ENCODE results near the gene TNFRSF12A.

DNA sequence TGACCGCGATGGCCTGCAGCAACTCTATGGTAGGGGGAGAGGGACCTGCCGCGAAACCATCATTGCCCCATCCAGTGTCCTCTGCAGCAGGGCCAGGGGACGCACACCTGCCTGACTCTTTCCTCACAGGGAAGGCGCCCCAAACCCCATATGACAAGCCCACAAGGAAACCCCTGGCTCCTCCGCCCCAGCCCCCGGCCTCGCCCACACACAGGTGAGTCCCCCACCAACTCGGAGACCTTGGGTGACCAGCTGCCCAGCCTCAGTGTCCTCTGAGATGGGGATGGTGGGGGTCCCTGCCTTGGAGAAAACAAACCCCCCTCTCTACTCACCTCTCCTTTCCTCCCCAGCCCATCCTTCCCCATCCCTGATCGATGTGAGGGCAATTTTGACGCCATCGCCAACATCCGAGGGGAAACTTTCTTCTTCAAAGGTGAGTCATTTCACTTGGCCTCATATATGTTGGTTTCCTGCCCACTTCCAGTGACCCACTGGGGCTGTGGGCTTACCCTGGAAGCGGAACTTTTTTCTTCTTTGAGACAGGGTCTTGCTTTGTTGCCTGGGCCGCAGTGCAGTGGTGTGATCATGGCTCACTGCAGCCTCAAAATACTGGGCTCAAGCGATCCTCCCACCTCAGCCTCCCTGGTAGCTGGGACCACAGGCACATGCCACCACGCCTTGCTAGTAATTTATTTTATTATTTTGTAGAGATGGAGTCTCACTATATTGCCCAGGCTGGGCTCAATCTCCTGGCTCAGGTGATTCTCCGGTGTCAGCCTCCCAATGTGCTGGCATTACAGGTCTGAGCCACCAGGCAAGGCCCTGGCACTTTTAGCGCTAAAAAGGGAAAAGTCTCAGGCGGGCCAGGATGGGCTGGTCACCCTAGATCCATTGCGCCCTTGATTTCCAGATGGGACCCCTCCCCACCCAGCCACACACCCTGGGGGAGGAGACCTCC lies 37.3 kb downstream of the TNFRSF12A start:
- TF ChIP-seq FOXP2 (optimal IDR thresholded peaks at IDR 0.05; ENCODE audit: control extremely low read depth, extremely low read length, insufficient read depth) = no peak
- no peak for TF ChIP-seq EZH2 (IDR thresholded peaks at IDR 0.05)
- no peak for TF ChIP-seq POLR2AphosphoS5 (IDR thresholded peaks at IDR 0.05; ENCODE audit: borderline replicate concordance, low read depth, low read length)

Measured in SK-N-MC (cell line).